Spinal cord (tissue), 10 donors: ENCODE data around the gene API5. TPM values are rescaled to one million over a fixed set of nuclear protein-coding genes. Genes with fewer than 3 reads are reported as not detected.

Source experiments
- DNase-seq, 6 donors: peaks; one replicate each; pipeline versions ENCODE4 v3.0.0 to v3.0.0-alpha.2; 2013 to 2015; ENCODE audit warnings: low spot score in 6 of 6, low read depth in 4 of 6
- H3K27ac ChIP-seq: one replicate; pipeline ENCODE4 v1.5.1; 2013; ENCODE audit warnings: low read depth, low read length, control low read depth
- H3K27me3 ChIP-seq: one replicate; pipeline ENCODE4 v1.6.1; 2013; ENCODE audit warnings: low read length; ENCODE audit not compliant: control insufficient read depth, insufficient read depth
- H3K36me3 ChIP-seq: one replicate; pipeline ENCODE4 v1.6.1; 2013; ENCODE audit warnings: low read length; ENCODE audit not compliant: control insufficient read depth, insufficient read depth
- H3K4me1 ChIP-seq: one replicate; pipeline ENCODE4 v1.6.1; 2013; ENCODE audit warnings: low read length; ENCODE audit not compliant: control insufficient read depth, insufficient read depth
- H3K4me3 ChIP-seq: one replicate; pipeline ENCODE4 v1.5.1; 2013; ENCODE audit warnings: low read depth, low read length, control low read depth
- H3K9me3 ChIP-seq: one replicate; pipeline ENCODE4 v1.6.1; 2013; ENCODE audit warnings: low read length; ENCODE audit not compliant: control insufficient read depth, insufficient read depth
- WGBS: methylation state at CpG from one replicate; pipeline ENCODE4 v1.1.5; 2013; ENCODE audit warnings: missing lambda C conversion rate; ENCODE audit not compliant: insufficient coverage; 5-methylcytosine and 5-hydroxymethylcytosine counted together
- polyA plus RNA-seq, 2 donors: library from polyadenylated mRNA; unstranded; fragments of 120-200 nt; gene quantifications; one replicate each; pipeline ENCODE4 v1.2.1, GENCODE V29; 2013; ENCODE audit not compliant: insufficient read length in 2 of 2
- small RNA-seq: library from RNA; depleted of rRNA; stranded (forward); fragments of <200 nt; gene quantifications from one replicate; pipeline ENCODE3, GENCODE V24; 2014; ENCODE audit warnings: low replicate concordance
- total RNA-seq, 2 donors: library from RNA; depleted of rRNA in 1 of 2; stranded (reverse); fragments of 120-200 nt in 1 of 2; fragments of >200 nt in 1 of 2; gene quantifications; one replicate each; pipeline versions ENCODE4 v1.2.3 to v1.2.4, GENCODE V29; 2013 to 2014
- donor health status: healthy.

Gene API5
- total and polyA plus RNA-seq, 4 donors: 56.1 to 99.4 (median 72.0) TPM

DNA sequence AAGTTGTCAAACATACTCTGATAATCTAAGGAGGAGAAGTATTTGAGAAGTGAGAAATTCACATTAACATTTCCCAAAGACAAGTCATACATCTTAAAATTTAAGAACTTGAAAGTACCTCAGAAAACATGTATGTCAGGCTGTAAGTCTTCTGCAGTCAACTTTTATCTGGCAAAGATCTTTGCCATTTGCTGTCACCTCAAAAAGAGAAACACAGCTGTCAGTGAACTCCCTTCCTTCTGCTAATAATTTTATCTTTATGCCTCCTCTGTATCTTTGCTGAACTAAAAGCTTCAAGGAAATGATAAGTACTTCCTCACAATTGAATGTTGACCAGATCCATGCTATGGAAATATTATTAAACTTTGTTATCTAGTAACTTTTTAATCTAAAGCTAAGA lies 65.6 kb downstream of the API5 start:
- H3K4me3 ChIP-seq: no peak overlapping the region
- H3K27me3 ChIP-seq: no peaks in the 10 kb centered on the region
- H3K36me3 ChIP-seq: peaks cover 4% of the 10 kb centered on the region
- no peaks in the 10 kb centered on the region for H3K4me1 ChIP-seq
- no peak overlapping the region for H3K27ac ChIP-seq
- DNase-seq: no peak
- no peaks in the 10 kb centered on the region for H3K9me3 ChIP-seq

DNA sequence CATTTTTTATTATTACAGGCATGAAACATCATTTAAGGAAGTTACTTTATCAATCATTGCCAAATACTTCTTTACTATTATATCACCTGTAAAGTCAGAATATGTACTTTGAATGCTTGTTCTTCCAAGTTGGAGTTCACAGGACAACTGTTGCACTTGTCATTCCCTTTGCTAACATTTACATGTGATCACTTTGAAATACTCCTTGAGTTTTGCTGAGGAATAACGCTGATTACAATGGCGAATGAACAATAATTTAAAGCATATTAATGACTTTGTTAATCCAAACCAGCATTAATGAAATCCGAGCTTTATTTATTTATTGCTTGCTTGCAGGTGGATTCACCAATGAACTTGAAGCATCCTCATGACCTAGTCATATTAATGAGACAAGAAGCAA lies 67.1 kb downstream of the API5 start:
- Histone ChIP-seq H3K36me3 (peaks cover 14% of the 10 kb centered on the region), H3K4me1 (no peaks in the 10 kb centered on the region), H3K27ac (no peak overlapping the region), H3K27me3 (no peaks in the 10 kb centered on the region), H3K9me3 (no peaks in the 10 kb centered on the region), H3K4me3 (no peak overlapping the region)
- no peak for DNase-seq
- WGBS: no CpG with 5 or more reads among the region's 3 CpGs

DNA sequence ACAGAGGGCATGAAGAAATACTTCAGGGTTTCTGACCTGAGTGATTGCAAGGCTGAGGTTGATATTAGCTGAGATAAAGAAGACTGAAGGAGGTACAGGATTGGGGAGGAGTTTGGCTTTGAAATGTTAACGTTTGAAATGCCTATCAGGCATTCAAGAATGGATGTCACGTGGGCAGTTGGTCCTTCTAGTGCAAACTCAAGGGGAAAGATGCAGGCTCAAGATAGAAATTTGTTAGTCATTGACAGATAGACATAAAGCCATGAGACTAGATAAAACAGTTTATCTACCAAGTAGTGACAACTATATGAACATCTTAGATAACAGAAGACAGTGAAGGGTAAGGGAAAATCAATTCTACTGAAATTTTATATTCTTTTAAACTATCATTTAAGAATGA lies 70.0 kb downstream of the API5 start:
- WGBS: 62% methylated on average over 2 of the region's 2 CpGs
- H3K27me3 ChIP-seq: no peaks in the 10 kb centered on the region
- DNase-seq: no peak
- no peak overlapping the region for H3K4me3 ChIP-seq
- H3K27ac ChIP-seq: no peak overlapping the region
- H3K36me3 ChIP-seq: peaks cover 18% of the 10 kb centered on the region
- no peaks in the 10 kb centered on the region for H3K9me3 ChIP-seq
- H3K4me1 ChIP-seq: no peaks in the 10 kb centered on the region

DNA sequence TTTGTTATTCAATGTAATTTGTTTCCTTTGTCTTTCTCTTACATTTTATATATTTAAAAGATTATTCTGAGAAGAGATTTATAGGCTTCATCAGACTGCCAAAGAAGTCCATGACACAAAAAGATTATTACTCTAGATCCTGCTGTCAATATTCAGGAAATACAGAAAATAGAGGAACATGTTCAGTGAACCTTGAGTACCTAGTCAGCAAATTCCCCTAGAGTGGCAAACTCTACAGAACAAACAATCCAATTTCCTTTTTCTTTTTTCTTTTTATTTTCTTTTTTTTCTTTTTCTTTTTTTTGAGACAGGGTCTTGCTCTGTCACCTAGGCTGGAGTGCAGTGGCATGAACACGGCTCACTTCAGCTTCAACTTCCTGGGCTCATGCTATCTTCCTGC lies 70.8 kb downstream of the API5 start:
- Histone ChIP-seq H3K4me3 (no peak overlapping the region), H3K4me1 (no peaks in the 10 kb centered on the region), H3K36me3 (peaks cover 18% of the 10 kb centered on the region), H3K27ac (no peak overlapping the region), H3K27me3 (no peaks in the 10 kb centered on the region), H3K9me3 (no peaks in the 10 kb centered on the region)
- no CpG with 5 or more reads among the region's 1 CpG for WGBS
- DNase-seq: no peak

GRCh38 chr11:43384393-43384792 lies 72.6 kb downstream of the API5 start:
- Histone ChIP-seq H3K27ac (no peak overlapping the region), H3K4me1 (no peaks in the 10 kb centered on the region), H3K36me3 (peaks cover 18% of the 10 kb centered on the region), H3K27me3 (no peaks in the 10 kb centered on the region), H3K9me3 (no peaks in the 10 kb centered on the region), H3K4me3 (no peak overlapping the region)
- DNase-seq: no peak
- WGBS: 98% methylated on average over 5 of the region's 5 CpGs

GRCh38 chr11:43392713-43393112 lies 80.9 kb downstream of the API5 start:
- Histone ChIP-seq H3K4me1 (no peaks in the 10 kb centered on the region), H3K9me3 (no peaks in the 10 kb centered on the region), H3K4me3 (no peak overlapping the region), H3K36me3 (peaks cover 10% of the 10 kb centered on the region), H3K27ac (no peak overlapping the region), H3K27me3 (no peaks in the 10 kb centered on the region)
- WGBS: 95% methylated on average over 2 of the region's 5 CpGs
- no peak for DNase-seq

DNA sequence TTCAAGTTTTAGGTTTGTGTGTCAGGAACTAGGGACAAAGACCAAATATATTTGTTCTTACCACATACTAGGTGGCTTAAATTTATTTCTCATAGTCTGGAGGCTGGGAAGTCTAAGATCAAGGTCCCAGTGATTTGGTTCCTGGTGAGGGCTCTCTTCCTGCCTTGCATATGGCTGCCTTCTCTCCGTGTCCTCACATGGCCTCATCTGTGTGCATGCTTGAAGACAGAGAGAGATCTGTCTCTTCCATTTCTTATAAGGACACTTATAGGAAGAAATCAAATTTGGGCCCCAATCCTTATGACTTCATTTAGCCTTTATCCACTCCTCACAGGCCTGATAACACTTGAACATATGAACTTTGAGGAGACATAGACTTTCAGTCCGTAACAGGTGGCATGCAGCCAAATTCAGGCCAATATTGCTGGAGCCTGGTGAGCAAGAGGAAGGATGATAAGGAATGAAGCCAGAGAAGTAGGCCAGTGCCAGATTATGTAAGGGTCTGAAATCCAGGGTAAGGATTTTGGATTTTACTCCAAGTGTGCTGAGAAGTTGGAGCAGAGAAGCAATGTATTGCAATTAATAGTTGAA lies 82.1 kb downstream of the API5 start:
- Histone ChIP-seq H3K9me3 (no peaks in the 10 kb centered on the region), H3K4me1 (no peaks in the 10 kb centered on the region), H3K4me3 (no peak overlapping the region), H3K27ac (no peak overlapping the region), H3K36me3 (peaks cover 12% of the 10 kb centered on the region), H3K27me3 (no peaks in the 10 kb centered on the region)
- peak in 1 of 6 donors; percentile 2 for DNase-seq
- WGBS: no CpG with 5 or more reads among the region's 2 CpGs

Small RNA genes within 50 kb of the gene (small RNA-seq; reads per million reads assigned to genes)
- not detected for gene RF00019

Other genes with a start within 250 kb of the API5 start
- gene TTC17, start 46.9 kb downstream of the API5 start, total RNA-seq: 100 to 1,000 TPM; 107 to 122 TPM
- gene TTC17, start 46.9 kb downstream of the API5 start, polyA plus RNA-seq: 10 to 100 TPM; 69.1 to 94.3 TPM